HG03460 (cell line): ENCODE results near the gene F10.

Experiments used
- ATAC-seq: cut with Tn5 transposase; IDR thresholded peaks from one replicate; pipeline ENCODE4 v1.9.1; 2021; ENCODE audit not compliant: unreplicated experiment

The F10 gene

GRCh38 chr13:113129921-113130750, 7.5 kb downstream of the F10 start:
- no peak for ATAC-seq

GRCh38 chr13:113135281-113135760, 12.7 kb downstream of the F10 start:
- ATAC-seq: no peak

GRCh38 chr13:113137691-113138298, 15.2 kb downstream of the F10 start:
- ATAC-seq: no peak

GRCh38 chr13:113138792-113139551, 16.4 kb downstream of the F10 start:
- ATAC-seq: no peak

- ATAC-seq: no peak
Measured at GRCh38 chr13:113139577-113139976, 17.0 kb downstream of the F10 start.

GRCh38 chr13:113140677-113141600, 18.3 kb downstream of the F10 start:
- no peak for ATAC-seq

GRCh38 chr13:113141601-113141970, 19.0 kb downstream of the F10 start:
- ATAC-seq: no peak

GRCh38 chr13:113142876-113143275, 20.3 kb downstream of the F10 start:
- no peak for ATAC-seq

GRCh38 chr13:113143466-113144254, 21.1 kb downstream of the F10 start:
- no peak for ATAC-seq

GRCh38 chr13:113144255-113144629, 21.6 kb downstream of the F10 start:
- no peak for ATAC-seq

- no peak for ATAC-seq
Measured at GRCh38 chr13:113145496-113145895, 22.9 kb downstream of the F10 start.

- ATAC-seq: no peak
Measured at GRCh38 chr13:113145911-113146598, 23.5 kb downstream of the F10 start.

- ATAC-seq: no peak
Measured at GRCh38 chr13:113146750-113147149, 24.2 kb downstream of the F10 start.

- ATAC-seq: no peak
Measured at GRCh38 chr13:113147206-113147605, 24.6 kb downstream of the F10 start.

GRCh38 chr13:113148407-113148806, 25.8 kb downstream of the F10 start:
- no peak for ATAC-seq

GRCh38 chr13:113148940-113149503, 26.4 kb downstream of the F10 start:
- no peak for ATAC-seq

GRCh38 chr13:113149711-113150549, 27.3 kb downstream of the F10 start:
- ATAC-seq: no peak
